Measurements from ENCODE around the gene ELSPBP1.
"Not testable (repeated sequence)": the region's sequence is repeated elsewhere in the genome, so short reads cannot be mapped to it uniquely, and the experiment has no call there.

ELSPBP1 gene

GRCh38 chr19:48043675-48044258, 49.3 kb downstream of the ELSPBP1 start, which contains the start of gene CABP5:
CABP5 (minus strand) TSS chr19:48044079; CDS start chr19:48043922, 157 bp downstream.
- DNase-seq: no peak

- DNase-seq: no peak
Observed at GRCh38 chr19:48044561-48044960, 50.1 kb downstream of the ELSPBP1 start.

- DNase-seq: no peak
Observed at GRCh38 chr19:48051335-48052033, 57.1 kb downstream of the ELSPBP1 start.

- DNase-seq: no peak
Observed at GRCh38 chr19:48053076-48053475, 58.6 kb downstream of the ELSPBP1 start.

GRCh38 chr19:48053856-48054255, 59.4 kb downstream of the ELSPBP1 start:
- DNase-seq: no peak

GRCh38 chr19:48059331-48059730, 64.9 kb downstream of the ELSPBP1 start:
- DNase-seq: no peak

GRCh38 chr19:48060381-48060780, 65.9 kb downstream of the ELSPBP1 start:
- DNase-seq: no peak

- no peak for DNase-seq
Observed at GRCh38 chr19:48061401-48062344, 67.2 kb downstream of the ELSPBP1 start.

- no peak for DNase-seq
Observed at GRCh38 chr19:48064509-48064908, 70.1 kb downstream of the ELSPBP1 start.

GRCh38 chr19:48069435-48069834, 75.0 kb downstream of the ELSPBP1 start:
- no peak for DNase-seq

- DNase-seq: not testable (repeated sequence)
Observed at GRCh38 chr19:48070177-48070769, 75.8 kb downstream of the ELSPBP1 start.

Measured in activated CD8-positive, alpha-beta memory T cell treated with anti-CD3 and anti-CD28 coated beads, Interleukin-2, amount 50 U/mL, for 4 hours (primary cell).